GM12891 (cell line): Measurements from ENCODE around the gene CACNG1. TPM values are rescaled to one million over a fixed set of nuclear protein-coding genes. Genes with fewer than 3 reads are reported as not detected.

Experiments used
- DNase-seq: peaks from one replicate; pipeline ENCODE4 v3.0.0; 2011; ENCODE audit warnings: low spot score; ENCODE audit not compliant: insufficient read length
- FAIRE-seq: peaks from 2 replicates; lab custom pipeline; 2011; peaks lifted over from hg19 to GRCh38; lab: Jason Lieb, UNC
- PAX5 ChIP-seq: IDR thresholded peaks from 2 replicates; pipeline ENCODE4 v1.6.1; 2011; ENCODE audit warnings: low read length, moderate library complexity, mild to moderate bottlenecking; ENCODE audit not compliant: insufficient read depth, severe bottlenecking
- POLR2A ChIP-seq: IDR thresholded peaks from 2 replicates; pipeline ENCODE4 v1.6.1; 2011; ENCODE audit warnings: low read depth, low read length, control low read depth
- POLR2AphosphoS5 ChIP-seq: IDR thresholded peaks from 2 replicates; pipeline ENCODE4 v1.6.1; 2011; ENCODE audit warnings: low read depth, low read length, control low read depth
- POU2F2 ChIP-seq: IDR thresholded peaks from 2 replicates; pipeline ENCODE4 v1.6.1; 2011; ENCODE audit warnings: low read depth, mild to moderate bottlenecking, control low read depth, low read length, moderate library complexity
- SPI1 ChIP-seq: IDR thresholded peaks from 2 replicates; pipeline ENCODE4 v1.6.1; 2011; ENCODE audit warnings: low read depth, low read length, control low read depth
- TAF1 ChIP-seq: IDR thresholded peaks from 2 replicates; pipeline ENCODE4 v1.6.1; 2011; ENCODE audit warnings: low read depth, low read length, control low read depth
- polyA plus RNA-seq: library from polyadenylated mRNA; unstranded; fragments of >200 nt; gene quantifications from one replicate; pipeline ENCODE4 v1.2.1, GENCODE V29; 2012; ENCODE audit warnings: low read depth, missing spikeins, inconsistent platforms; ENCODE audit not compliant: missing spikeins

The CACNG1 gene, protein sequence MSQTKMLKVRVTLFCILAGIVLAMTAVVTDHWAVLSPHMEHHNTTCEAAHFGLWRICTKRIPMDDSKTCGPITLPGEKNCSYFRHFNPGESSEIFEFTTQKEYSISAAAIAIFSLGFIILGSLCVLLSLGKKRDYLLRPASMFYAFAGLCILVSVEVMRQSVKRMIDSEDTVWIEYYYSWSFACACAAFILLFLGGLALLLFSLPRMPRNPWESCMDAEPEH
- polyA plus RNA-seq, result not detected

DNA sequence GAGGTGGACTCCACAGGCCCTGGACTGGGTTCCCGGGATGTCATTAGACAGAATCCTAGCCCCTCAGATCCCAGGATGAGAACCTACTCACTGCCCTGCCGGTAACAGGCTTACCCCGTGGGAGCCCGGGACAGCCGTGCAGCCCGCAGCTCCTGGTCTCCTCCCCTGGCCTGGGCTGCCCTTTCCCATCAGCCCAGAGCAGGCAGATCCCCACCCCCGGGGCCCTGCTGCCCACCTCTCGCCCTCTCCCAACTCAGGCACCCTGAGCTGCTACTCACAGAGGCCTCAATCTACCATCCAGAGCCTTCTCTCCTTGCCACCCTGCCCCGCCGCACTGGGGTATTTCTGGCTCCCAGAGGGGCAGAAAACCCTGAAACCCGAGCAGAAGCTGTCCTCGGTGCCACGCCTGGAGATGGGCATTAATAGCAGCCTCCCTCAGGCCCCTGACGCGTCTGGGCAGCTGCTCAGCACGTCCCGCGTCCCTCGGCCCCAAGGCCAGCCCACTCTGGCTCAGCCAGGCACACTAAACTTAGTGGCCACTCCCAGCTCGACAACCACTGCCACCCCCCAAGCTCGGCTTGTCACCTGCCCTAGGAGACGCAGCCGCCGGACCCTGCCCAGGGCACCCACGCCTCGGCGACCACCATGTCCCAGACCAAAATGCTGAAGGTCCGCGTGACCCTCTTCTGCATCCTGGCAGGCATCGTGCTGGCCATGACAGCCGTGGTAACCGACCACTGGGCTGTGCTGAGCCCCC is at the start of gene CACNG1:
TSS of gene CACNG1 (plus strand) at position 539 of the 757 bp plus-strand sequence. CDS start at position 646, 107 bp downstream.
- TF ChIP-seq PAX5 (no peak), POU2F2 (no peak), TAF1 (no peak), SPI1 (no peak), POLR2A (no peak), POLR2AphosphoS5 (no peak)
- FAIRE-seq, result no peak
- DNase-seq, result no peak

DNA sequence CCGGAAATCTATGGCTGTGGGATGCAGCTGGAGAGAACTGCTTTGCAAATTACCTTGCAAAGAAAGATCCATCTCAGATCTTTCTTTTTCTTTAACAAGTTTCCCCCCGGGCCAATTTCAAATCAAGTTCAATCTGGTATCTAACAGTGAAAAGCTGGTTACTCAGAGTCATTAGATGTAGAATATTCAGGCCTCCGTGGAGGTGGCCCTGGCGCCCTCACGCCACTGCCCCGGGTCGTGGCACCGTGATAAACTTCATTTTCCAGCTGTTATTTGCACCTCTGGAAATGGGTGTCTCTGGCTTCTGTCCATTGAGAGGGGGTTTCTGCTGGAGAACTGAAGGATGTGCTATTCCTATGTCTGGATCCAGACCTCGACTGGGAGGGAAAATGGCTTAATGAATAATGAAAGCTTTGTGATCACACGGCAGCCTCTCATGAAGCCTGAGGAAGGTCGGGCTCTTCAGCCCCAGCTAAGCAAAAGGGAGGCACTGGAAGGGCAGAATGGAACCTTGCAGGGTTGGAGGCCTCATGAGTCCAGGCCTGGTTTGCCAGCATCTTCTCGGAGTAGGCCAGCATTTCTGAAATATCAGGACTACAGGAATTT is 49.3 kb upstream of the CACNG1 start:
- FAIRE-seq (no peak), DNase-seq (no peak)
- no peak for TF ChIP-seq POLR2A
- no peak for TF ChIP-seq TAF1
- TF ChIP-seq POU2F2, result no peak
- no peak for TF ChIP-seq SPI1
- TF ChIP-seq PAX5, result no peak
- TF ChIP-seq POLR2AphosphoS5, result no peak

DNA sequence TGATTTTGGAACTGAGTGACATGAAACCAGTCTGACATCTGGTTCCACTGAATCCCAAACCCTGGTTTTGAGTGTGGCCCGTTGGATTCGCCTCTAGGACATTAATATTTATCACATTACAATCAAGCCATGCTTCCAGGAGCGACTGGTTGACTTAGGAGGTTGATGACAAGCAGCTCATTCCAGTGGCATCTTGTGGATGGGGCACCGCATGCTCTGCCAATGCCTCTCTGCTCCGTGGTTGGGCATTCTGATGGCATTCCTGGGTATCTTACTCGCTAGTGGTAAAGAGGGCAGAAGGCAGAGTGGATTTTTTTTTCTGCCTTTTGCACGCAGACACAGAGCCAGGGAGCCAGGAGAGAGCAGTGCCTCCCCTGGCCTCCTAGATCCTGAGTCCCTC is 48.4 kb upstream of the CACNG1 start:
- TF ChIP-seq POU2F2 (no peak), SPI1 (no peak), TAF1 (no peak), PAX5 (no peak), POLR2A (no peak), POLR2AphosphoS5 (no peak)
- DNase-seq, result no peak
- no peak for FAIRE-seq

- no peak for DNase-seq
- TF ChIP-seq SPI1, result no peak
- TF ChIP-seq POU2F2, result no peak
- TF ChIP-seq PAX5, result no peak
- no peak for TF ChIP-seq POLR2AphosphoS5
- no peak for TF ChIP-seq POLR2A
- no peak for TF ChIP-seq TAF1
- no peak for FAIRE-seq
Measured at GRCh38 chr17:66996926-66997325, 47.4 kb upstream of the CACNG1 start.

- FAIRE-seq (no peak), DNase-seq (no peak)
- no peak for TF ChIP-seq POLR2A
- TF ChIP-seq POU2F2, result no peak
Measured at GRCh38 chr17:67003231-67003630, 41.1 kb upstream of the CACNG1 start.

DNA sequence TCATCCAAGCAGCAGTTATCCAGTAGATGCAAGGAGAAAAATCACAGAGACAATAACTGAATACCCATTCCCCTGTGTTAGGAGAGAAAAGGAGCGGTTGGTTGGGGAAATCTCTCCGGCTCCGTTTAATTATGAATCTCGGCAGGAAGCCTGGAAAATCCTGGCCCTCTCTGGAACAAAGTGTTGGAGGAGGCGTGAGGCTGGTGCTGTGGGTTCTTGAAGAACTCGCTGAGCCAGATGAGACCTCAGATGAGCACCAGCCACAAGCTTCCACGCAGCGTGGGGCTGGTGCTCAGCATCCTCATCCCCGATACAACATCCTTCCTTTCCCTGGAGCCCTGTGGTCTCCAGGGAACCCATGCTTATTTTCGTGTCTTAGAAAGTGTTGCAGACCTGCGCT is 40.2 kb upstream of the CACNG1 start:
- DNase-seq (no peak), FAIRE-seq (no peak)
- TF ChIP-seq POU2F2 (no peak), POLR2AphosphoS5 (no peak)

DNA sequence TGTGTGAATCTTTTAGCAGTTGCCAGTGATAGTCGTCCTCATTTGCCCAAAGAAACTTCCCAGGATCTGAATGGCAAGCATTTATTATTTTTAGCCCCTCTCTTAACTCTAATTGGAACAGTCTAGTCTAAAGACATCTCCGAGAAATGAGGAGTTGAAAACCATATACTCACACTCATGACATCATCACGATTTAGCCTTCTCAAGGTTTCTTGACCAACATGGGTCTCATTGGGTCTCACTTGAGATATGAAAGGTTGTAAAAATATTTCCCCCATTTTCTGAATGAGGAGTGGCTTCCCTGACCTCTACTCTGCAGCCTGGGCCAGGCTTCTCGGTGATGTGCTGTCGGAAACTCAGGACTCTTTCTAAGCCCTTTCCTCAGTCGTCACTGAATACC is 37.1 kb upstream of the CACNG1 start:
- TF ChIP-seq POU2F2, result no peak
- TF ChIP-seq SPI1, result no peak

GRCh38 chr17:67008101-67008500 is 36.3 kb upstream of the CACNG1 start:
- FAIRE-seq, result no peak
- TF ChIP-seq TAF1, result no peak
- no peak for TF ChIP-seq POU2F2
- no peak for TF ChIP-seq POLR2A
- TF ChIP-seq POLR2AphosphoS5, result no peak
- TF ChIP-seq PAX5, result no peak
- TF ChIP-seq SPI1, result no peak
- no peak for DNase-seq

More for the DNA sequence above, 37.1 kb upstream of the CACNG1 start:
- FAIRE-seq, result no peak
- no peak for DNase-seq

GRCh38 chr17:67011527-67012175 is 32.7 kb upstream of the CACNG1 start:
- FAIRE-seq, result no peak
- no peak for DNase-seq
- TF ChIP-seq POU2F2 (no peak), TAF1 (no peak), SPI1 (peak; percentile 71)

DNA sequence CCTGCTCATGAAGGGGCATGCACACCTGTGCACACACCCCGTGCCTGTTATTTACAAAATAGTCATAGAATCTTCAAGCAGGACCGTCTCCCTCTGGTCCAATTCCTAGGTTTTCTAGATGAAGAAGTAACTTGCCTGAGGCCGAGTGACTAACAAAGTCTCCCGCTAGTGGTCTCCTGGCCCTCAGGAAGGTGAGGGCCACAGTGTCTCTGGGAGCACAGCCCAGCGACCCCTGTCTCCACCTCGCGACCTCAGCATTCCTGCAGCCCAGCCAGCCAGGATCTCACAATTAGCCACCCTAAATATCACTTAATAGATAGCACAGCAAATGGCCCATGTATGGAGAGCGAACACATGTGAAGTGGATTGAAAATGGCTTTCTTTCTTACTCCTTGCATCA is 30.5 kb upstream of the CACNG1 start:
- no peak for FAIRE-seq
- no peak for DNase-seq
- TF ChIP-seq SPI1 (no peak), POU2F2 (no peak), PAX5 (no peak), POLR2A (no peak)

DNA sequence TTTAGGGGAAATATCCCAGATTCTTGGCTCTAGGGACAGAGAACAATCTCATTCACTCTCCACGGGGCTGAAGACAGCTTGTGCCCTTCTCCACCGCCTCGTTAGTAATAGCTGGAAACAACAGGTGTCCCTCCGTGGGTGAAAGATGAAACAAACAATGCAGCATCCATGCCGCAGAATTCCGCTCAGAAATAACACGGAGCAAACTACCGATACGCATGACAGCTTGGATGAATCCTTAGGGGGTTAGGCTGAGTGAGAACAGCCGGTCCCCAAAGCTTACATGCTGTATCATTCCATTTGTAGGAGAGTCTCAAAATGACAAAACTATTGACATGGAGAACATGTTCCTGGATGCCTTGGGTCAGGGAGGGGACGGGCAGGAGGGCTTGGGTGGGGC is 29.4 kb upstream of the CACNG1 start:
- DNase-seq (no peak), FAIRE-seq (no peak)
- TF ChIP-seq SPI1 (no peak), TAF1 (no peak), POLR2AphosphoS5 (no peak)
